A549 (cell line): ENCODE measurements around the gene KREMEN1.

Source experiments
- CHD4 ChIP-seq: fragments of 200-600 bp; sonication (generic); IDR thresholded peaks from 2 replicates; pipeline ENCODE4 v1.6.1; 2016; ENCODE audit warnings: antibody characterized with exemption, mild to moderate bottlenecking, borderline replicate concordance
- CTCF ChIP-seq: fragments of >200 bp; sonication (Bioruptor Twin); formaldehyde crosslinking; IDR thresholded peaks from 3 replicates; pipeline ENCODE4 v1.5.1; 2016
- POLR2A ChIP-seq: IDR thresholded peaks from 2 replicates; pipeline ENCODE4 v1.6.1; 2012; ENCODE audit warnings: mild to moderate bottlenecking, low read length
- ZNF302 ChIP-seq: fragments of 250-450 bp; sonication (Bioruptor Pico); IDR thresholded peaks from 2 replicates; pipeline ENCODE4 v1.9.0; 2021; ENCODE audit warnings: inconsistent platforms, mild to moderate bottlenecking, moderate library complexity
- TF ChIP-seq, protein P1 (sequence below): IDR thresholded peaks from 2 replicates; pipeline ENCODE4 v1.6.1; 2012; ENCODE audit warnings: low read depth, borderline replicate concordance
- TF ChIP-seq, protein P2 (sequence below): IDR thresholded peaks from 2 replicates; pipeline ENCODE4 v1.6.1; 2012

DNA sequence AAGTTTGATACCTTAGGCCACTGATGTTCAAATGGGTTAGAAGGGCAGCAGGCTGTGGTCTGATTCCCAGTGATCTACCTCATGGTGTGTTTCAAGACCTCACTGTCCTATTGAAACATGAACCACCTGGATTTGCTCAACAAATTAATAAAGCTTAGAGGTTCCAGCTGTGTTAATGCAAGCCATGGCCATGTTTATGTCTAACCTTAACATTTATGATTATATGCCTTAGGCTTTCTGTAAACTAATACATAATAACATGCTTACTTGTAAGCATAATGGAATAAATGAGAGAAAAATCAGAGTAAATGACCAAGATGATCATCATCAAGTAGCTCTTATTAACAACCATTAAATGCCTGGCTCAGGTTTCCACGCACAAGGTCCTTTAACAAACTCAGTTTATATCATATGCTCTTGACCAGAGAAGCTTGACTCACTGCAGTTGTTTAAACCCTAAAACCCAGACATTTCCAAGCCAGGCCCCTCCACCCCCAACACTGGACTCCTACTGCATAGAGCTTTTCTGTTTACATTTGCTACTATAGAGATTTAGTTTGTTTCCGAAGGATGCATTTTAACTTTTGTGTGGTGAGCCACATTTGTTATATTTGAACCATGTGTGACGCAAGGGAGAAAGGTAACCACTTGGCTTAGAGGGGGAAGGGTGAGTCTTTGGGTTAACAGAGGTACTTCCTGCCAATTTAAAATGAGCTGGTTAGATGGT is 43.7 kb downstream of the KREMEN1 start:
- TF ChIP-seq CTCF: no peak
- TF ChIP-seq POLR2A: no peak
- TF ChIP-seq CHD4: no peak
- TF ChIP-seq, protein P1, sequence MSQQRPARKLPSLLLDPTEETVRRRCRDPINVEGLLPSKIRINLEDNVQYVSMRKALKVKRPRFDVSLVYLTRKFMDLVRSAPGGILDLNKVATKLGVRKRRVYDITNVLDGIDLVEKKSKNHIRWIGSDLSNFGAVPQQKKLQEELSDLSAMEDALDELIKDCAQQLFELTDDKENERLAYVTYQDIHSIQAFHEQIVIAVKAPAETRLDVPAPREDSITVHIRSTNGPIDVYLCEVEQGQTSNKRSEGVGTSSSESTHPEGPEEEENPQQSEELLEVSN: no peak
- TF ChIP-seq ZNF302 (CRISPR knock-in tag): no peak
- TF ChIP-seq, protein P2, sequence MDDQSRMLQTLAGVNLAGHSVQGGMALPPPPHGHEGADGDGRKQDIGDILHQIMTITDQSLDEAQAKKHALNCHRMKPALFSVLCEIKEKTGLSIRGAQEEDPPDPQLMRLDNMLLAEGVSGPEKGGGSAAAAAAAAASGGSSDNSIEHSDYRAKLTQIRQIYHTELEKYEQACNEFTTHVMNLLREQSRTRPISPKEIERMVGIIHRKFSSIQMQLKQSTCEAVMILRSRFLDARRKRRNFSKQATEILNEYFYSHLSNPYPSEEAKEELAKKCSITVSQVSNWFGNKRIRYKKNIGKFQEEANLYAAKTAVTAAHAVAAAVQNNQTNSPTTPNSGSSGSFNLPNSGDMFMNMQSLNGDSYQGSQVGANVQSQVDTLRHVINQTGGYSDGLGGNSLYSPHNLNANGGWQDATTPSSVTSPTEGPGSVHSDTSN: no peak
